TTC549 (cell line): ENCODE measurements around the gene PTK6.

Experiments used
- FAIRE-seq: peaks from 2 replicates; lab custom pipeline; 2012; peaks lifted over from hg19 to GRCh38; lab: Jason Lieb, UNC

PTK6 gene

DNA sequence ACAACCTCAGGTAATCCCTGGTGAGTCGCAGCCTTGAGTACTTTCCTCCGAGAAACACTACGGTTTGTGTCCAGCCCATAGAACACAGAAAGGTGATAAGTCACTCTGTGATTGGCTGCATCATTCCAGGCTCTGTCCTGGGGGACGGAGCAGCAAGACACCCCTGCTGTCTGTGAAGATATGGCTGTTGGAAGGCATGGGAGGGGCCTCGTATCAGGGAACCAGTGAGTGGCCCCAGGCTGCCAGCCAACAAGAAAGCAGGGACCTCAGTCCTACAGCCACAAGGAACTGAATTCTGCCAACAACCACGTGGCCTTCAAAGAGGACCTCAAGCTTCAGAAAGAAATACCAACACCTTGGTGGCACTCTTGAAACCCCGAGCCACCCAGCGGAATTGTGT lies 31.9 kb downstream of the PTK6 start:
- no peak for FAIRE-seq

DNA sequence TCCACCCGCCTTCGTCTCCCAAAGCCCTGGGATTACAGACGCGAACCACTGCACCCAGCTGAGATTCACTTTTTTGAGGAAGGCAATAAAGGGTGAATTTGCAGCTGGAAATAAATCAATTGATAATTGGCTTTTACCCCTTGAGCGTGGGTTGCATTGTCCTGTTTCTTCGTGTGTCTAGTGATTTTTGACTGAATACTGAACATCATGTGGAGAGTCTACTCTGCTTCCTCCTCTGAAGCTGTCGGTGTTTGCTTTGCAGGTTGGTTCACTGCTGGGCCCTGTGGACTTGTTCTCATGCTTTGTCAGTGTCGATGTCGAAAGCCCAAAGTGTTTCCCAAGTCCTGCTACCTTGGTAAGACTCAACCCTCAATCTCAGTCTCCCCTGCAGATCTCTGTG lies 32.5 kb downstream of the PTK6 start:
- FAIRE-seq = no peak

DNA sequence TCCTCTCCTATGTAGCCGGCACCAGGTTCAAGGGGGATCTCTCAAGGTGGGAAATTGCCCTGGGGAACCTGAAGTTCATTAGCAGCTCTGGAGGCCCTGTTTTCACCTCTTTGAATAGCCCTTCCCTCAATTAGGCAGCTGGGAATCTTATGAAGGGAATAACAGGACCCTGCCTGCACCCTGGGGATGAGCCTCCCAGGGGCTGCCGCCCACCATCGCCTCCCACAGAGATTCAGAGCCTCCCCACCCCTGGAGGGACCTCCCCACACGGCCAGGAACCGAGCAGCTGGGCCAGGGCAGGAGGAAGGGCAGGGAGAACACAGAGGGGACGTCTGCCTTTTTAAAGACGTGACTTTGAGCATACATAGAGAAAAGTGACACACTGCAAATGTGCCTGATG lies 33.7 kb downstream of the PTK6 start:
- no peak for FAIRE-seq

DNA sequence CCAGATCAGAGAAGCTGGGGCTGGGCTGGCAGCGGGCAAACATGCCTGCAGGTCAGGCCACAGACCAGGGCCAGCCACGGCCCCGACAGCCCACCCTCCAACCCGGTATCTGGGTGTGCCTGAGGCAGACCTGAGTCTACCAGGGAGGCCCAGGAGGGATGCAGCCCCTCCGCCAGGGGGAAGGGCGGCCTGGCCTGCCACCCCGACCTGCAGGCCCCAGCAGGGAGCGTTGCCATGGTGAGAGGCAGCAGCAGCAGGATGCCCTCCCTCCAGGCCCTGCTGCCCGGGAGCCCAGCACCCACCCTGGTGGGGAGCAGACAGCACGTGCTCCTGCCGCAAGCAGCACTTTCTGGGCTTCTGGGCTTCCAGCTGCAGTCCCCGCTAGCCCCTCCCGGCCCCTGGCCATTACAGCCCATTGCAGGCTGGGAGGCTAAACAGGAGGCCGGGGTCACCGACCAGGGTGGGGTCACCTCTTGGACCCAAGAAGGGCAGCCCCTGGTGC lies 34.5 kb downstream of the PTK6 start:
- FAIRE-seq = no peak

DNA sequence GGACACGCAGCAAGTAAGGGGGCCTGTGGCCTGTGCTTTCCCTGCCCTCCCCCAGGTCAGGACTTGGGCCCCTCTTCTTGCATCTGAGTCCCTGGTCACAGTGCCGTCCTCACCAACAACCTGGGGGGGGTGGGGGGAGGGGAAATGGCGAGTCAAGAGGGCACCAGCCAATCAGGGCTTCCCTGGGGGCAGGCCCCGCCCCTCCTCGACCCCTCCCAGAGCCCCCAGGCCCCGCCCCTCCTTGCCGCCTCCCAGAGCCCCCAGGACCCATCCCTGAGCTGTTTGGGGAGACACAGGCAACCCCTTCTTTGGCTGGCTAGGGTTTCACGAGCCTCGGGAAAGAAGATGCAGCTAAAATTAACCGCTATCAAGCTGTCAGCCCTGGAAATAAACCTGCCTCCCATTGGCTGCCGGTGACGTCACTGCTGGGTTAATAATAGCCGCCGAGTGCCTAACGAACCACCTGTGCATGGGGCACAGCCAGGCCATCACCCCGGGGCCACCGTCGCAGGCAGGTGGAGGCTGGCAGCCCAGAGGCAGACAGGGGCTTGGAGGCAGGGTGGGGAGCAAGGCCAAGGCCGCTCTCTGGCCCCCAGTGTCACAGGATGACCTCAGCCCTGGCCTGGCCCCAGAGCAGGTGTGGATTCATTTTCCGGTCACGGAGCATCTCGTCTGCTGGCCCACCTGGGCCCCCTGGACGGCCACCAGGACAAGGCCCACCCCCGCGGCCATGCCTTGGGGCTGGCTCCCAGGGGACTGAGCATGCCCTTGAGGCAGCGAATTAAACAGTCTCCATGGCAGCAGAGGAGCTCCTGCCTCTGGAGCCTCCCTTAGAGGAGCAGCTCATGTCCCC lies 35.1 kb downstream of the PTK6 start:
- FAIRE-seq = no peak

DNA sequence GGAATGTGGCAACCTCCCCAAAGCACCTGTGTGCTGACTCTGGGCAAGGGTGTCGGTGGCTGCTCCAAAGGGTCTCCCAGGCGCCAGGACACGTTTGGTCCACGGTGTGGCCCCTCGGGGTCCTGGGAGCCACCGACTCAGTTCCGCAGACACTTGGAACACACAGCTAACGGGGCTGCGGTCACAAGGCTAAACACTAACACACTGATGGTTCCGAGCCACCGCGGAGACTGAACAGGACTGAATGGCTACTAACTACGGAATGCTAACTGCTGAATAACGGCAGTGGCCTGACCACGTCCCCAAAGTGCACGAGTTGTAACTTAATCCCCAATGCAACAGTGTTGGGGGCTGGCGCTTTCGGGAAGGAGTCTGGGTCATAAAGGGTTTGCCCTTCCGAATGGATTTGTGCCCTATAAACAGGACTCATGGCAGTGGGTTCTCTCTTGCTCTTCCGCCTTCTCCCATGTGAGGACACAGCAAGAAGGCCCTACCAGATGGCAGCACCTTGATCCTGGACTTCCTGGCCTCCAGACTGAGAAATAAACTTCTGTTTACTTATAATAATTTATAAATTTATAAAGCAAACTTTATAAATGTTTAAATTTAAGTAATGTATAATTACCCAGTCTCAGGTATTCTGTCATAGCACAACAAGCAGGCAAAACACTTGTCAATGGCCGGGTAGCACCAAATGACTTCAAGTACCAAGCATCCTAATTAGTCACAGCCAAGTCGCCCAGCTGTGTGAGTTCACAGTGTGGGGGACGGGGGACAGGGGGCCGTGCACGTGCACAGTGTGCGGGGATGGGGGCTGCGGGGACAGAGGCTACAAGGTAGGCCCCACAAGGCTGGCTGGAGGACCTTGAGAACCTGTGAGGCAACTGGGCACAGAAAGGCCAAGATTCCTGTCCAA lies 36.0 kb downstream of the PTK6 start:
- FAIRE-seq = no peak

DNA sequence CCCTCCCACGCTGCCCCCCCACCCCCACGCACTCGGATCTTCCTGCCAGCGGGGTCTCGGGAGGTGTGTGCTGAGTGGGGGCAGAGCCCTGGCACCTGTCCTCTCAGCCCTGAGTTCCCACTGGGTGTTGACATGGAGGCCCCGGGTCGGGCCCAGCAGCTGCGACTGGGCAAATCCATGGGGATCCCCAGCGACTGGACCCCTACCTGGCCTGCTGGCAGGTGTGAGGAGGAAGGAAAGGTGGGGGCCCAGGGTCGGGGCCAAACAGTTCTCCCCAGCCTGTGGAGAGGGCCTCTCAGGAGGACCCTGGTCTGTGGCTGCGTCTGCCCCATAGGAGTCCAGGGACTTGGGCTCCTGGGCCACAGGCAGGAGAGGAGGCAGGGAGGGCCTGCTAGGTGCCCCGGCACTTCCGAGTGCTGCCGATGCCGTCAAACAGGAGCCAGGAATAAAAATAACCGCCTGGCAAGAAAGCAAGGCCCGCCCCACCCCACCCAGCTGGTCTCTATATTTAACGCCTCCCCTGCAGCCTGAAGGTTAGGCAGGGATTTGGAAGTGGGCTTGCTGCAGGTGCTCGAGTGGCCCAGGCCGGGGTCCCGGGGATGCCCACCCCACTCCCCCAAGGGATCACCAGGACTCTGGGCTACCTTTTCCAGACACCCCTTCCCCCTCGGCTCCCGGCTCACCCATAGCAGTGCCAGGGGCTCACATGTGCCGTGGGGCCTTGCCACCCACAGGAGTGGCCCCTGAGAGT lies 36.9 kb downstream of the PTK6 start:
- no peak for FAIRE-seq

DNA sequence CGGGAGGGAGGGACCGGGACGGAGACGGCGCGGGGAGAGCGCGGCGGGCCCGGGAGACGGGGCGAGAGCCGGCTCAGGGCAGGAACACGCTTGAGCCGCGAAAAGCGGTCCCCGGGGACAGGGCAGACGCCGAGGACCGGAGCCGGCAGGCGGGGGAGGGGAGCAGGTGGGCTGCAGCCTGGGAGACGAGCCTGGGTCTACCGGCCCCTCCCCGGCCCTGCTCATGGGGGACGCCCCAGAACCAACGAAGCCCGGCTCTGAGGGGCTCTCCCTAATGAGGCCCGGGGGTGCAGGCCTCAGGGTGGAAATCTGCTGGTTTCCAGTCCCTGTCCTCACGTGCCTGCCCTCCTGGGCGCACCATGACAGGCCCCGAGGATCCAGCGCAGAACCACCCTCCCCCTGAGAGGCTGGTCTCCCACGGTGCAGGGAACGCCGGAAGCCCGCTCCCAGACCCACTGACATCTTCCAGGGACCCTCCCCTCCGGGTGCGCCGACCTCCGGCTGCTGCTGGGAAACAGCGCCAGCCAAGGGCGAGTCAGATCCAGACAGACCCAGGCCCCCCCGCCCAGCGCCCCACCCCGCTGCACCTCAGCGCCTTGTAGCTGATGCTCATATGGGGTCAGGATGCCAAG lies 37.7 kb downstream of the PTK6 start:
- no peak for FAIRE-seq

DNA sequence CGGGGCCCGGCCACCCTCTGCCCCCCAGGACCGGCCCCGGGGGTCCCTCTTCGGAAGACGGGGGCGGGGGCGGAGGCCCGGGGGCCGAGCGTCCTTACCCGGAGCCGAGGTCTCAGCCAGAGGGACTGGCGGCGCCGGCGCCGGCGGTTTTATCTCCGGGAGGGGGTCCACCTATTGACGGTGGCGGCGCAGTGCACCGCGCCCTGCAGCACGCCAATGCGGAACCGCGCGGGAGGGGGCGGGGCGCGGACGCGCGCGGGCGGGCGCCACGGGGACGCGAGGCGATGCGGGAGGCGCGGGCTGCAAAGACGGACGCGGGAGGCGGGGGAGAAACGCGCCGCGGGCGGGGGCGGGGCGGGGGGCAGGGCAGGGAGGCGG lies 38.2 kb downstream of the PTK6 start, which contains the start of gene EEF1A2:
TSS of gene EEF1A2 (minus strand) at position 124 of the 378 bp plus-strand sequence. CDS start 1,320 bp downstream, outside the sequence.
- FAIRE-seq = no peak

DNA sequence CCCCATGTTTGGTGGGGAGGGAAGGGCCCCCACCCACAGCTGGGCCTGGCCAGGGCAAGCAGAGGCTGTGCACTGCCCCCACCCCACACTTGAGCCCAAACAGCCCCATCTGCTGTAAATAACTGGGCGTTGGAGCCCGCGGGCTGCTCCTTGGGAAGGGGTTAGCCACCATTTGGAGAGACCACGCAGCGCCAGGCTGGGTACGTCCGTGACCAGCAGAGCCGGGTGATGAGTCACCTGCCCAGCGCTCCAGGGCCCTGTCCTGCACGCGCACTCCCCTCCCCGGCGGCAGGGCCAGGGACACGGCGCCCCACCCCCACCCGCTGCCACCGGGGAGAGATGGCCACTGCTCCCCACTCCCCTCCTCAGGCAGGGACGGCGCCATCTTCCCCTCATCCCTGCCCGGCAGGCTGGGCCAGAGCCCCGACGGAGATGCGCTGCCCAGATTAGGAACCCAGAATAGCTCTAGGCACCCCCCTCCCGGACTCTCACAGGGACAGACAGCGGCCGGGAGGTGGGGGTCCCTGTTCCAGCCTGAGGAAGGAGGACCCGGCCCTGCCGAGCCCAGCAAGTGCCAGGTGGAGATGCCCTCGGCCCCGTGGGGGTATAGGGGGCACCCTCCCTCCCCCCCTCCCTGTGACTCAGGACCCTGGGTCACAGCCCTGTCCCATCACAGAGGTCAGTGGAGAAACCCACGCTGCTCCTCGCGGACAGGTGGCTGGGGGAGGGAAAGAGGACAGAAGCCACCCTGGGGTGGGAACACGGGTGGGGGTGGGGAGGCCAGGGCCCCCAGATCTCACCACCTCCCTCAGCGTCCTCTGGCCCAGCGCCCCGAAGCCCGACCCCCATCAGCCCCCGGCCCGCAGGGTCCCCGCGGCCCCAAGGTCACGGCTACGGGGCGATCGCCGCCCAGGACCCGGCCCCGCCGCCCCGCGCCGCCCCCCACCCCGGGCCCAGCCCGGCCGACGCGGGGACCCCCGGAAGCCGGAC lies 38.9 kb downstream of the PTK6 start:
- no peak for FAIRE-seq

DNA sequence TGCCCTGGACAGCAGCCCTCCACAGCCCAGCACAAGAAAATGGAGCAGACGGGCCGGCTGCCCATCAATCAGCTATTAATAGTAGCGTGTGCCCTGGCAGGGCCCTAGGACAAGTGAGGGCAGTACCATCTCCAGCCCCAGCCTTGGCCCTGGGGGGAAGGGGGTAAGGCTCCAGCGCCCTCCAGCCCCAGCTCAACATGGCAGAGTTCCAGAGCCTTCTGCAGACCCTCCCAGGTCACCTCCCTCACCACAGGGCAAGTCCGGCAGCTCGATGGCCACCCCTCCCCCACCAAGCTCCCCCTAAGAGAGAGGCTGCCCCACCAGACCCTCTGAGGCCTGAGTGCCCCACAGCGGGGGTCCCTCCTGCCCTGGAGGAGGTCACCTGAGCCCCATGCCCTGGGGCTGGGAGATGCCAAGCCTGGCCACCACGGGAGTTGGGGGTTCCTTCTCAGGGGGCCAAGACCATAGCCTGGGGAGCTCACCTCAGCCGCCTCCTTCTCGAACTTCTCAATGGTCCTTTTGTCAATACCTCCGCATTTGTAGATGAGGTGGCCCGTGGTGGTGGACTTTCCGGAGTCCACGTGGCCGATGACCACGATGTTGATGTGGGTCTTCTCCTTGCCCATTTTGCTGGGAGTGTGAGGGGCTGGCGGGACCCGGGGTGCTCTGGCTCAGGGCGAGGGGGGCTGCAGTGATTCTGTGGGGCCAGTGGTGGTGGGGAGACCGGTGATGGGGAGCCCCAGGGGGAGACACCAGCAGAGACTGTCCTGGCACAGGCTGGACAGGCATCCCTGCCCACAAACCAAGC lies 39.8 kb downstream of the PTK6 start:
- FAIRE-seq = no peak

DNA sequence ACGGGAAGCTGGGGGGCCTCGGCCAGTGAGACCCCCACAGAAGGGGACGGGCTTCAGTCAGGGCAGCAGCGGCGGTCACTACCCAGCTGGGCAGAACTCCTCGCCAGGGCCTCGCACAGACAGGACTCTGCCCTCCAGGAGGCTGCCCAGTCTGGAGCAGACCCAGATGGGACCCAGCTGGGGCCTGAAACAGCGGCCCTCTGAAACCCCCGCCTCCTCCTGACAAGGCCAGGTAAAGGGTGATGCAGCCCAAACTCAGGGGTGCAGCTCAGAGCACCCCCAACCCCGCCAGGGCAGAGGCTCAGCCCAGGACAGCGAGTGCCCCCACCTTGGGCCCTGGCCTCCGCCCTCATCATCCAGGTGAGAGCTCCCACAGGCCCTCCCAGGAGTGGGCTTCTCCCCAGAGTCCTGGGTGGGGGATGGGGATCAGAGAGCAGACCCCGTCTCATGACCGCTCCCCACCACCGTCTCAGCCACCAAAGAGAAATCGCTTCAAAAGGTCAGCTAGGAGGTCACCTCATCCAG lies 40.5 kb downstream of the PTK6 start:
- no peak for FAIRE-seq

DNA sequence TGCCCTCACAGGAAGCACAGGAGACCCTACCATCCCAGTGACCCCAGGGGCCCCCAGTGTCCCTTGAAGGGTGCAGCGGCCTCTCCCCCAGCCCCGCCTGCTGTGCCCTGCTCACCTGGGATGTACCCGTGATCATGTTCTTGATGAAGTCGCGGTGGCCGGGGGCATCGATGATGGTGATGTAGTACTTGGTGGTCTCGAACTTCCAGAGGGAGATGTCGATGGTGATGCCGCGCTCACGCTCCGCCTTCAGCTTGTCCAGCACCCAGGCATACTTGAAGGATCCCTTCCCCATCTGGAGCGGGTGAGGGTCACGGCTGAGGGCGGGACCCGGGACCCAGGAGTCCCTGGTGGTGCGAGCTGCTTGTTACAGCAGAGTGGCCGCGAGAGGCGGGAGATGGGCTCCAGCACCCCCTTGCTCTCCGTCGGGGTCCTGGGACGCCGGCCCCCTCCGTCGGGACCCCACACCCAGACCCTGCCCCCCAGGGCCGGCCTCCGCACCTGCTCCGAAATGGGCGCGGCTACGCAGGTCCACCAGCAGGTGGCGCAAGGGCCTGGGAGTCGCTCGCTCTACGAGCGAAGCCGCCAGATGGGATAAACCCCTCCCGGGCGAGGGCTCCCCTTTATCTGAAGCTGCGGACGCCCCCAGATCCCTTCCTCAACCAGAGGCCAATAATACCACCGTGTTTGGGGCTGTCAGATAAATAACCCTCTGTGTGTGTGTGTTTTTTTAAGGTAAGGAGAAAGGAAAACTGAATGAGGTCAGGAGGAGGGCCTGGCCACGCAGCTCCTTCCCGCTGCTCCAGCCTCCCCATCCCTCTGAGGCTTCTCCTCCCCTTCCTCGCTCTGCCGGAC lies 41.2 kb downstream of the PTK6 start:
- FAIRE-seq = no peak

DNA sequence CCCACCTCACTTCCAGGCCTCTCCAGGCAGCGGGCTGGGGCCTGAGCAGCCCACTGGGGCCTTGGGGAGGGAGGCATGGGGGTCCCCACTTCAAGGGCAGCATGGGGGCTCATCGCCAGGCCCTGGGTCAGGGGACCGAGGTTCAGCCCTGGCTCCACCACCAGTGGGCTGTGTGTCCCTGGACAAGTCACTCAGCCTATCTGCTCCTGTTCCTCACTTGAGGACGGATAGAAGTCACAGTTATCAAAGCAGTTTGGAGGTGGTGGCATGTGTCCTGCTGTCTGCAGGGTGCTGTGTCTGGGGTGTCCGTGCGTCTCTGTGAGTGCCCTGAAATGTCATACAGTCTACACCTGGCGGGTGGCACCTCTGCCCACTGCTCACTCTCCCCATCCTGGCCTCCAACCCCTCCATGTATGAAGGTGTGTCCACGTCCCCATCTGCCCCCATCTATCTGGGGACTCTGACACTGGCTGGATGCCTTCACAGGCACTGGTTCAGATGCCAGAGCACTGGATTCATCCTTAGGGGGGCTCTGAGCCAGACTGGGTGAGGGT lies 41.9 kb downstream of the PTK6 start:
- FAIRE-seq = no peak

DNA sequence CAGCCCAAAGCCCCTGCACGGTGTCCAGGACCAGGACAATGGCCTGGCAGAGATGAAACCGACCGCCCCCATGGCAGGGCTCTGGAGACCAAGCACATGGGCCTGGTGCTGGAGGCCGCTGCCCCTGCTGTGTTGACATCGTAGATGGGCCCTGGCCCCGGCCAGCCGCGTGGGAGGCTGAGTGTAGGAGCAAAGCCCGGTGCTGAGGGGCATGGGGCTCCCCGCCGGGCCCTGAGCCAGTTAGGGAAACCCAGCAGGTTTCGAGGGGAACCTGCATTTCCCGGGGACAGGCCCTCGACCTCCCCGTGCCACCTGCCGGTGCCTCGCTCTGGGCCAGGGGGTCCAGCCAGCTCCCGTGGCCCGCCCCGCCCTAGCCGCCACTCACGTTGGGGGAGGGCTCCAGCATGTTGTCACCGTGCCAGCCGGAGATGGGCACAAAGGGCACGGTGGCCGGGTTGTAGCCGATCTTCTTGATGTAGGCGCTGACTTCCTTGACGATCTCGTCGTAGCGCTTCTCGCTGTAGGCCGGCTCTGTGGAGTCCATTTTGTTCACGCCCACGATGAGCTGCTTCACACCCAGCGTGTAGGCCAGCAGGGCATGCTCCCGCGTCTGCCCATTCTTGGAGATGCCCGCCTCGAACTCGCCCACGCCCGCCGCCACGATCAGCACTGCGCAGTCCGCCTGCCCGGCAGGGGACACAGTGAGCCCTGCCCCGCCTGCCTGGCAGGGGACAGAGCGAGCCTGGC lies 42.6 kb downstream of the PTK6 start:
- no peak for FAIRE-seq

DNA sequence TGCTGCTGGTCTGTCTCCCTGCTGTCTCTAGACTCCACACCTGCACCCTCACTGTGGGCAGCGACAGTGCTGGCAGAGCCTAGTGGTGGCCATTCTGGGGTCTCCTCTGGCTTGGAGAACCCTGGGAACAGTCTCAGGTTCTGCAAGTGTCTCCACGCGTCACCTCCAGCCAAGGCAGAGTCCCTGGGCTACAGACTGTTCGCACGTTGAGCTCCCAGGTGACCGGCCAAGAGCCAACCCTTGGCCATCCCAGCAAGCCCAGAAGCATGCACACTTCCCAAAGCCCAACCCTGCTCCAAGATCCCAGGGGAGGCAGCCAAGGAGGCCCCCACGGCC lies 43.1 kb downstream of the PTK6 start:
- no peak for FAIRE-seq

DNA sequence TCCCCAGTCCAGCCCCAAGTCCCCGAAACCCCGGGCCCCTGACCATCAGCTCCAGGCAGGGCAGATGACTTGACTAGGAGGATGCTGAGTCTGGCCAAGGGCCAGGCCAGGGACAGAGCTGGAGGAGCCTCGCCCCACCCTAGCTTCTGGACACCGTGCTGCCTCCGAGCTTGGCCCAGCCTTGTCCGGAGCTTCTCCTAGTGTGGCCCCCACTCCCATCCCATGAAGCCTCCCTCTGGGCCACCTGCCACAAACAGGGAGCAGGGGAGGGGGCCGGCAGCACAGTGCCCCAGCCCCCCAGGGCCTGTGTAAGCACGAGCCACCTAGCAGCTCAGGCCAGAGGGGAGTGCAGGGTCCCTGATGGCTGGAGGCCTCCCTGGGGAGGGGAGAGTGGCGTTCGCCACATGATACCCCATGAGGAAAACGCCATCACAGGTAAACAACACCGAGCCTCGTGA lies 43.6 kb downstream of the PTK6 start:
- no peak for FAIRE-seq
